ENCODE data around the gene SLC5A4. TPM values are rescaled to one million over a fixed set of nuclear protein-coding genes. Genes with fewer than 3 reads are reported as not detected.
"Not testable (repeated sequence)": the region's sequence is repeated elsewhere in the genome, so short reads cannot be mapped to it uniquely, and the experiment has no call there.

SLC5A4 gene
- total and polyA plus RNA-seq, 2 of the 4 experiments (the other 2 are of a cell fraction): 0.10 to 0.18 TPM

DNA sequence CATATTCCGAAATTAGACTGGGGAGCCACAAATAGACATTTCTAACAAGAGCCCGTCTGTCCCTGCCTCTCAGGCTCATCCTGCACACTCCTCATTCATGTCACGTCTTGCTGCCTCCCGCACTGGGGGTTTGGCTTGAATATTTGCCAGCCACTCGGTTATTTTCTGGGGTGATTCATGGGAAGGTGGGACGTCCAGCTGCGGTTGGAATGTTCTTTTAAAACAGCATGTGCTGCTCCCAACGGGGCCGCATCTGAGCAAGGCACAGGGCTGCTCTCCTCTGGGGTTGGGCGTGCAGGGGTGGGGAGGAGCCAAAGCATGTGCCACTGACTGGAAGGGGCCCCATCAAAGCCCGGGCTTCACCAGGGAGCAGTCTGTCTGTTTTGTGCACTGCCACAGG, 25.9 kb upstream of the SLC5A4 start:
- Histone ChIP-seq H3K4me3 (ENCODE audit: insufficient read depth, low read depth, low read length) (no peak overlapping the region), H2AK9ac (replicated peaks; ENCODE audit: low read depth, low read length, poor library complexity) (no peak overlapping the region), H3K23ac (ENCODE audit: low read depth, low read length) (no peak overlapping the region), H3K9me1 (ENCODE audit: insufficient read depth, low read length) (no peaks in the 10 kb centered on the region), H3K36me3 (ENCODE audit: control insufficient read depth, insufficient read depth, low read length) (no peaks in the 10 kb centered on the region), H3K27me3 (ENCODE audit: control insufficient read depth, insufficient read depth, low read length) (no peaks in the 10 kb centered on the region; the same call in 1 of the 2 replicates), H2AFZ (replicated peaks; ENCODE audit: low read length, poor library complexity) (no peak overlapping the region), H3K14ac (replicated peaks; ENCODE audit: low read depth, low read length) (no peak overlapping the region), H2BK5ac (ENCODE audit: low read depth, low read length, poor library complexity, severe bottlenecking) (no peak overlapping the region), H3K79me1 (ENCODE audit: low read depth in 1 of 2, low read length in 2 of 2) (no peaks in the 10 kb centered on the region), H4K5ac (ENCODE audit: low read depth, low read length) (no peak overlapping the region), H3K4me2 (ENCODE audit: low read depth, low read length) (no peak overlapping the region), H3K18ac (ENCODE audit: low read depth, low read length) (no peak overlapping the region), H3K9me3 (ENCODE audit: control insufficient read depth, insufficient read depth, low read length) (no peaks in the 10 kb centered on the region), H3K56ac (ENCODE audit: extremely low read depth, insufficient read depth, low read length) (no peak overlapping the region), H2BK120ac (ENCODE audit: low read depth, low read length) (no peak overlapping the region), H4K91ac (ENCODE audit: insufficient read depth, low read depth, low read length) (no peak overlapping the region), H3K4ac (ENCODE audit: low read depth, low read length) (no peak overlapping the region), H2BK15ac (ENCODE audit: low read depth, low read length) (no peak overlapping the region), H2AK5ac (ENCODE audit: low read depth, low read length) (no peak overlapping the region), H3K4me1 (ENCODE audit: control insufficient read depth, insufficient read depth, low read length) (no peaks in the 10 kb centered on the region), H4K20me1 (ENCODE audit: insufficient read depth, low read length) (no peaks in the 10 kb centered on the region), H3K9ac (ENCODE audit: low read depth, low read length) (no peak overlapping the region), H3K27ac (ENCODE audit: insufficient read depth, low read length) (no peak overlapping the region), H2BK20ac (ENCODE audit: low read depth, low read length) (no peak overlapping the region), H4K8ac (ENCODE audit: low read depth in 2 of 2, low read length in 2 of 2) (no peak overlapping the region)
- no peak for DNase-seq
- no peak for TF ChIP-seq RCOR1 (IDR thresholded peaks at IDR 0.05; ENCODE audit: insufficient replicate concordance, low read length)
- TF ChIP-seq, protein P1, sequence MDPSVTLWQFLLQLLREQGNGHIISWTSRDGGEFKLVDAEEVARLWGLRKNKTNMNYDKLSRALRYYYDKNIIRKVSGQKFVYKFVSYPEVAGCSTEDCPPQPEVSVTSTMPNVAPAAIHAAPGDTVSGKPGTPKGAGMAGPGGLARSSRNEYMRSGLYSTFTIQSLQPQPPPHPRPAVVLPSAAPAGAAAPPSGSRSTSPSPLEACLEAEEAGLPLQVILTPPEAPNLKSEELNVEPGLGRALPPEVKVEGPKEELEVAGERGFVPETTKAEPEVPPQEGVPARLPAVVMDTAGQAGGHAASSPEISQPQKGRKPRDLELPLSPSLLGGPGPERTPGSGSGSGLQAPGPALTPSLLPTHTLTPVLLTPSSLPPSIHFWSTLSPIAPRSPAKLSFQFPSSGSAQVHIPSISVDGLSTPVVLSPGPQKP (IDR thresholded peaks at IDR 0.05; ENCODE audit: borderline replicate concordance, low read depth, low read length): no peak
- TF ChIP-seq BHLHE40 (IDR thresholded peaks at IDR 0.05; ENCODE audit: low read depth, low read length): no peak
- TF ChIP-seq MAFK (IDR thresholded peaks at IDR 0.05; ENCODE audit: low read depth, low read length): no peak
- no peak for TF ChIP-seq RFX5 (IDR thresholded peaks at IDR 0.05; ENCODE audit: low read depth, low read length)
- TF ChIP-seq, protein P2, sequence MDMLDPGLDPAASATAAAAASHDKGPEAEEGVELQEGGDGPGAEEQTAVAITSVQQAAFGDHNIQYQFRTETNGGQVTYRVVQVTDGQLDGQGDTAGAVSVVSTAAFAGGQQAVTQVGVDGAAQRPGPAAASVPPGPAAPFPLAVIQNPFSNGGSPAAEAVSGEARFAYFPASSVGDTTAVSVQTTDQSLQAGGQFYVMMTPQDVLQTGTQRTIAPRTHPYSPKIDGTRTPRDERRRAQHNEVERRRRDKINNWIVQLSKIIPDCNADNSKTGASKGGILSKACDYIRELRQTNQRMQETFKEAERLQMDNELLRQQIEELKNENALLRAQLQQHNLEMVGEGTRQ (IDR thresholded peaks at IDR 0.05; ENCODE audit: low read depth, low read length): no peak
- no peak for TF ChIP-seq NFE2L2 (IDR thresholded peaks at IDR 0.05; ENCODE audit: low read depth, low read length)
- no peak for TF ChIP-seq FOS (IDR thresholded peaks at IDR 0.05; ENCODE audit: low read depth, low read length)
- CTCF ChIA-PET: no interaction called here
- ATAC-seq (ENCODE audit: low read depth): no peak
- BruUV-seq (replicated peaks): no TSS peak
- POLR2A ChIA-PET (ENCODE audit: unreplicated experiment): no interaction called here
- in situ Hi-C loops (cut with MboI; ENCODE audit: low sequenced_read_pairs) (no loop called here), intact Hi-C loops (cut with micrococcal nuclease) (no loop called here), dilution Hi-C loops (cut with HindIII; ENCODE audit: low sequenced_read_pairs, unreplicated experiment) (no loop called here)
- no CpG with 5 or more reads among the region's 11 CpGs for WGBS, 2 experiments (ENCODE audit: extremely low coverage in 2 of 2, insufficient read length in 1 of 2)

DNA sequence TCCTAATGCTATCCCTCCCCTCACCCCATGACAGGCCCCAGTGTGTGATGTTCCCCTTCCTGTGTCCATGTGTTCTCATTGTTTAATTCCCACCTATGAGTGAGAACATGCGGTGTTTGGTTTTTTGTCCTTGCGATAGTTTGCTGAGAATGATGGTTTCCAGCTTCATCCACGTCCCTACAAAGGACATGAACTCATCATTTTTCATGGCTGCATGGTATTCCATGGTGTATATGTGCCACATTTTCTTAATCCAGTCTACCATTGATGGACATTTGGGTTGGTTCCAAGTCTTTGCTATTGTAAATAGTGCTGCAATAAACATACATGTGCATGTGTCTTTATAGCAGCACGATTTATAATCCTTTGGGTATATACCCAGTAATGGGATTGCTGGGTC, 20.2 kb upstream of the SLC5A4 start:
- H3K23ac ChIP-seq (ENCODE audit: low read depth, low read length); H2BK15ac ChIP-seq (ENCODE audit: low read depth, low read length); H3K4ac ChIP-seq (ENCODE audit: low read depth, low read length); H4K5ac ChIP-seq (ENCODE audit: low read depth, low read length); H3K4me1 ChIP-seq (ENCODE audit: control insufficient read depth, insufficient read depth, low read length); H3K14ac ChIP-seq (replicated peaks; ENCODE audit: low read depth, low read length); H4K20me1 ChIP-seq (ENCODE audit: insufficient read depth, low read length); H3K9ac ChIP-seq (ENCODE audit: low read depth, low read length); ATAC-seq (ENCODE audit: low read depth); H3K27ac ChIP-seq (ENCODE audit: insufficient read depth, low read length); H2BK20ac ChIP-seq (ENCODE audit: low read depth, low read length); H3K79me1 ChIP-seq (ENCODE audit: low read depth in 1 of 2, low read length in 2 of 2); H3K9me1 ChIP-seq (ENCODE audit: insufficient read depth, low read length); BruUV-seq (replicated peaks); dilution Hi-C loops (cut with HindIII; ENCODE audit: low sequenced_read_pairs, unreplicated experiment); H4K91ac ChIP-seq (ENCODE audit: insufficient read depth, low read depth, low read length); in situ Hi-C loops (cut with MboI; ENCODE audit: low sequenced_read_pairs); H4K8ac ChIP-seq (ENCODE audit: low read depth in 2 of 2, low read length in 2 of 2); H2AK9ac ChIP-seq (replicated peaks; ENCODE audit: low read depth, low read length, poor library complexity); H3K4me2 ChIP-seq (ENCODE audit: low read depth, low read length); H3K56ac ChIP-seq (ENCODE audit: extremely low read depth, insufficient read depth, low read length); H2BK5ac ChIP-seq (ENCODE audit: low read depth, low read length, poor library complexity, severe bottlenecking); H3K4me3 ChIP-seq (ENCODE audit: insufficient read depth, low read depth, low read length); H3K9me3 ChIP-seq (ENCODE audit: control insufficient read depth, insufficient read depth, low read length); H2BK120ac ChIP-seq (ENCODE audit: low read depth, low read length); DNase-seq; intact Hi-C loops (cut with micrococcal nuclease); H2AFZ ChIP-seq (replicated peaks; ENCODE audit: low read length, poor library complexity); H3K36me3 ChIP-seq (ENCODE audit: control insufficient read depth, insufficient read depth, low read length); H3K18ac ChIP-seq (ENCODE audit: low read depth, low read length); H3K27me3 ChIP-seq (ENCODE audit: control insufficient read depth, insufficient read depth, low read length); H2AK5ac ChIP-seq (ENCODE audit: low read depth, low read length); POLR2A ChIA-PET (ENCODE audit: unreplicated experiment): not testable (repeated sequence)
- CTCF ChIA-PET: interaction anchor here (1.5 kb wide), 1 partner anchor 9 kb away, joined by 8 read pairs; no protein-coding TSS in a partner anchor
- WGBS, 2 experiments (ENCODE audit: extremely low coverage in 2 of 2, insufficient read length in 1 of 2): no CpG with 5 or more reads among the region's 4 CpGs

All from IMR-90 (cell line).